IMR-90 (cell line): ENCODE data around the gene RPE. TPM values are rescaled to one million over a fixed set of nuclear protein-coding genes. Genes with fewer than 3 reads are reported as not detected.

Experiments used
- ATAC-seq: fragments of 200-7000 bp; cut with Tn5 transposase; 2 replicates; pipeline ENCODE4 v1.9.1; 2020; ENCODE audit warnings: low read depth, mild to moderate bottlenecking, moderate library complexity
- BruUV-seq: library from RNA; stranded (reverse); fragments of 400-500 nt; replicated peaks from 2 replicates; lab custom pipeline; 2021; lab: Mats Ljungman, UMichigan
- CTCF ChIA-PET: fragments of 300-600 bp; formaldehyde crosslinking; extraction: SDS; loops from one replicate; lab custom pipeline; 2021; ENCODE audit warnings: antibody characterized with exemption; lab: Yijun Ruan, JAX
- POLR2A ChIA-PET: fragments of 300-600 bp; sonication (Branson Sonifier 250); formaldehyde crosslinking; loops from one replicate; lab custom pipeline; 2022; ENCODE audit warnings: antibody characterized with exemption; ENCODE audit not compliant: unreplicated experiment; lab: Charles Lee
- DNase-seq: peaks from one replicate; pipeline ENCODE4 v3.0.0; 2013
- H2AFZ ChIP-seq: replicated peaks from 2 replicates; pipeline ENCODE3; 2013; ENCODE audit warnings: low read length, mild to moderate bottlenecking; ENCODE audit not compliant: poor library complexity
- H2AK5ac ChIP-seq: 2 replicates; pipeline ENCODE4 v1.6.1; 2013; ENCODE audit warnings: low read depth, low read length, inconsistent platforms
- H2AK9ac ChIP-seq: replicated peaks from 2 replicates; pipeline ENCODE3; 2013; ENCODE audit warnings: mild to moderate bottlenecking, low read depth, low read length, moderate library complexity; ENCODE audit not compliant: poor library complexity
- H2BK120ac ChIP-seq: 2 replicates; pipeline ENCODE4 v1.6.1; 2013; ENCODE audit warnings: low read depth, low read length, inconsistent platforms
- H2BK15ac ChIP-seq: 3 replicates; pipeline ENCODE4 v1.6.1; 2013; ENCODE audit warnings: low read depth, low read length, inconsistent platforms
- H2BK20ac ChIP-seq: 2 replicates; pipeline ENCODE4 v1.6.1; 2013; ENCODE audit warnings: low read depth, mild to moderate bottlenecking, inconsistent platforms, low read length, moderate library complexity
- H2BK5ac ChIP-seq: 2 replicates; pipeline ENCODE4 v1.6.1; 2013; ENCODE audit warnings: mild to moderate bottlenecking, low read depth, low read length, inconsistent platforms; ENCODE audit not compliant: poor library complexity, severe bottlenecking
- H3K14ac ChIP-seq: replicated peaks from 2 replicates; pipeline ENCODE4 v1.6.1; 2013; ENCODE audit warnings: low read depth, low read length, inconsistent platforms
- H3K18ac ChIP-seq: 2 replicates; pipeline ENCODE4 v1.6.1; 2013; ENCODE audit warnings: low read depth, low read length, control low read depth
- H3K23ac ChIP-seq: 2 replicates; pipeline ENCODE4 v1.6.1; 2013; ENCODE audit warnings: low read depth, low read length, inconsistent platforms
- H3K27ac ChIP-seq: 2 replicates; pipeline ENCODE4 v1.5.1; 2013; ENCODE audit warnings: mild to moderate bottlenecking, control low read depth, low read length; ENCODE audit not compliant: insufficient read depth
- H3K27me3 ChIP-seq: 2 replicates; pipeline ENCODE4 v1.6.1; 2013; ENCODE audit warnings: low read length; ENCODE audit not compliant: control insufficient read depth, insufficient read depth
- H3K36me3 ChIP-seq: 2 replicates; pipeline ENCODE4 v1.6.1; 2013; ENCODE audit warnings: low read length, mixed read lengths; ENCODE audit not compliant: control insufficient read depth, insufficient read depth
- H3K4ac ChIP-seq: 2 replicates; pipeline ENCODE4 v1.6.1; 2013; ENCODE audit warnings: low read depth, low read length, inconsistent platforms
- H3K4me1 ChIP-seq: 2 replicates; pipeline ENCODE4 v1.6.1; 2013; ENCODE audit warnings: low read length, mixed read lengths; ENCODE audit not compliant: control insufficient read depth, insufficient read depth
- H3K4me2 ChIP-seq: 2 replicates; pipeline ENCODE4 v1.6.1; 2013; ENCODE audit warnings: low read depth, mild to moderate bottlenecking, control low read depth, low read length, moderate library complexity
- H3K4me3 ChIP-seq: 2 replicates; pipeline ENCODE4 v1.5.1; 2013; ENCODE audit warnings: low read depth, mild to moderate bottlenecking, control low read depth, low read length, moderate library complexity; ENCODE audit not compliant: insufficient read depth
- H3K56ac ChIP-seq: 2 replicates; pipeline ENCODE4 v1.6.1; 2013; ENCODE audit warnings: low read length, inconsistent platforms; ENCODE audit not compliant: insufficient read depth; ENCODE audit errors: extremely low read depth
- H3K79me1 ChIP-seq, 2 experiments: 2 replicates each; pipeline ENCODE4 v1.6.1; 2013; ENCODE audit warnings: low read length in 2 of 2, inconsistent platforms in 1 of 2, low read depth in 1 of 2
- H3K9ac ChIP-seq: 2 replicates; pipeline ENCODE4 v1.6.1; 2013; ENCODE audit warnings: low read depth, low read length, control low read depth
- H3K9me1 ChIP-seq: 2 replicates; pipeline ENCODE4 v1.6.1; 2013; ENCODE audit warnings: low read length, inconsistent platforms; ENCODE audit not compliant: insufficient read depth
- H3K9me3 ChIP-seq: 2 replicates; pipeline ENCODE4 v1.6.1; 2013; ENCODE audit warnings: low read length; ENCODE audit not compliant: control insufficient read depth, insufficient read depth
- H4K20me1 ChIP-seq: 2 replicates; pipeline ENCODE4 v1.6.1; 2013; ENCODE audit warnings: low read length, inconsistent platforms; ENCODE audit not compliant: insufficient read depth
- H4K5ac ChIP-seq: 2 replicates; pipeline ENCODE4 v1.6.1; 2013; ENCODE audit warnings: mild to moderate bottlenecking, low read depth, low read length, control low read depth
- H4K8ac ChIP-seq, 2 experiments: 2 replicates each; pipeline ENCODE4 v1.6.1; 2013; ENCODE audit warnings: low read depth in 2 of 2, low read length in 2 of 2, control low read depth in 1 of 2, inconsistent platforms in 1 of 2
- H4K91ac ChIP-seq: 2 replicates; pipeline ENCODE4 v1.6.1; 2013; ENCODE audit warnings: low read depth, low read length, inconsistent platforms; ENCODE audit not compliant: insufficient read depth
- BHLHE40 ChIP-seq: fragments of 150-350 bp; IDR thresholded peaks from 2 replicates; pipeline ENCODE4 v1.6.1; 2016; ENCODE audit warnings: mild to moderate bottlenecking, low read depth, low read length
- CEBPB ChIP-seq: IDR thresholded peaks from 2 replicates; pipeline ENCODE4 v1.6.1; 2012; ENCODE audit warnings: low read depth, low read length, improper control_type of control experiment
- CHD1 ChIP-seq: IDR thresholded peaks from 2 replicates; pipeline ENCODE4 v1.6.1; 2012; ENCODE audit warnings: low read depth, low read length, improper control_type of control experiment
- MAZ ChIP-seq: IDR thresholded peaks from 2 replicates; pipeline ENCODE4 v1.6.1; 2012; ENCODE audit warnings: low read depth, mild to moderate bottlenecking, low read length, improper control_type of control experiment, moderate library complexity, borderline replicate concordance
- MXI1 ChIP-seq: IDR thresholded peaks from 2 replicates; pipeline ENCODE4 v1.6.1; 2012; ENCODE audit warnings: low read depth, mild to moderate bottlenecking, low read length, moderate library complexity, borderline replicate concordance
- NFE2L2 ChIP-seq: fragments of 150-350 bp; IDR thresholded peaks from 2 replicates; pipeline ENCODE4 v1.6.1; 2016; ENCODE audit warnings: low read depth, mild to moderate bottlenecking, low read length
- POLR2A ChIP-seq: IDR thresholded peaks from 2 replicates; pipeline ENCODE4 v1.6.1; 2012; ENCODE audit warnings: mild to moderate bottlenecking, low read depth, low read length
- RAD21 ChIP-seq: IDR thresholded peaks from 2 replicates; pipeline ENCODE4 v1.6.1; 2012; ENCODE audit warnings: low read length, improper control_type of control experiment
- RCOR1 ChIP-seq: IDR thresholded peaks from 2 replicates; pipeline ENCODE4 v1.6.1; 2012; ENCODE audit warnings: mild to moderate bottlenecking, low read length, improper control_type of control experiment; ENCODE audit not compliant: insufficient replicate concordance
- RFX5 ChIP-seq: IDR thresholded peaks from 2 replicates; pipeline ENCODE4 v1.8.0; 2012; ENCODE audit warnings: low read depth, mild to moderate bottlenecking, low read length, moderate library complexity
- SMC3 ChIP-seq: fragments of 150-350 bp; IDR thresholded peaks from 2 replicates; pipeline ENCODE4 v1.6.1; 2016; ENCODE audit warnings: low read depth, mild to moderate bottlenecking, antibody characterized with exemption, low read length, moderate library complexity
- WGBS, 2 experiments: methylation state at CpG; one replicate each; pipeline versions ENCODE4 v1.1.5 to v1.1.7; 2013; ENCODE audit warnings: missing lambda C conversion rate in 2 of 2; ENCODE audit not compliant: insufficient read length in 1 of 2; ENCODE audit errors: extremely low coverage in 2 of 2; 5-methylcytosine and 5-hydroxymethylcytosine counted together
- dilution Hi-C: fragments of 300-500 bp; cut with HindIII; formaldehyde crosslinking; loops from one replicate; pipeline ENCODE4 v1.14.3; 2018; ENCODE audit warnings: low sequenced_read_pairs; ENCODE audit not compliant: unreplicated experiment
- in situ Hi-C: fragments of 300-500 bp; cut with MboI; formaldehyde crosslinking; loops from 3 replicates; pipeline ENCODE4 v1.14.3; 2019; ENCODE audit warnings: low sequenced_read_pairs, inconsistent platforms, mixed read lengths
- intact Hi-C: fragments of 100-400 bp; cut with micrococcal nuclease; formaldehyde crosslinking; loops from 2 replicates; pipeline ENCODE4 v1.10.0; 2022
- polyA plus RNA-seq, 3 experiments: library from polyadenylated mRNA; depleted of rRNA; stranded (reverse); fragments of >200 nt; gene quantifications; 2 replicates each; pipeline ENCODE4 v1.2.3, GENCODE V29; 2012; ENCODE audit warnings: low replicate concordance in 1 of 3
- total RNA-seq: library from RNA; depleted of rRNA; stranded (reverse); fragments of >200 nt; gene quantifications from 2 replicates; pipeline ENCODE4 v1.2.3, GENCODE V29; 2012
- TF ChIP-seq, protein P1 (sequence below): fragments of 150-350 bp; IDR thresholded peaks from 2 replicates; pipeline ENCODE4 v1.6.1; 2017; ENCODE audit warnings: mild to moderate bottlenecking, antibody characterized with exemption, low read length, low read depth
- TF ChIP-seq, protein P2 (sequence below): fragments of 150-350 bp; IDR thresholded peaks from 2 replicates; pipeline ENCODE4 v1.6.1; 2016; ENCODE audit warnings: low read depth, mild to moderate bottlenecking, low read length, moderate library complexity, borderline replicate concordance
- TF ChIP-seq, protein P3 (sequence below): conservative IDR thresholded peaks from 2 replicates; pipeline ENCODE4 v1.5.1; 2012; ENCODE audit warnings: mild to moderate bottlenecking, low read depth, low read length, improper control_type of control experiment

The RPE gene
- total and polyA plus RNA-seq, 2 of the 4 experiments (the other 2 are of a cell fraction) = 66.7 to 339 TPM

DNA sequence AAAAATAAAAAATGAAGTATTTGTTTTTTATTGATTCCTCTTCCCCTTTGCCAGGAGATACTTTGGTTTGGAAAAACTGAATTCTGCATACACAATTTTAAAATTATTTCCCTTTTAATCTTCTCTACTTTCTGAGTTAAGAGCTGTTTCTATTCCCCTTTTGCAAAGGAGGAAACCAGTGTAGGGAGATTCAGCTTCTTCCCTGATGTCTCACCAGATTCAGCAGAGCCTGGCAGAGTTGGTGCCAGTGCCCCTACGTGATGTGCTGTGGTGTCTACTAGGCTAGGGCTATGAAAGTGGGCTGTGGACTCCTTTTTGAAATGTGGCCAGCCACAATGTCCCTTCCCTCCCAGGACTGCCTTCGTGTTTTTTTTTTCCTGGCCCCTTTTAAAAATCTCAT is 2.4 kb downstream of the RPE start:
- dilution Hi-C loops (no loop called here), in situ Hi-C loops (no loop called here), intact Hi-C loops (no loop called here)
- no peak overlapping the region for H3K4ac ChIP-seq
- ATAC-seq (no peak), DNase-seq (no peak)
- no peak for TF ChIP-seq CEBPB
- TF ChIP-seq, protein P1, sequence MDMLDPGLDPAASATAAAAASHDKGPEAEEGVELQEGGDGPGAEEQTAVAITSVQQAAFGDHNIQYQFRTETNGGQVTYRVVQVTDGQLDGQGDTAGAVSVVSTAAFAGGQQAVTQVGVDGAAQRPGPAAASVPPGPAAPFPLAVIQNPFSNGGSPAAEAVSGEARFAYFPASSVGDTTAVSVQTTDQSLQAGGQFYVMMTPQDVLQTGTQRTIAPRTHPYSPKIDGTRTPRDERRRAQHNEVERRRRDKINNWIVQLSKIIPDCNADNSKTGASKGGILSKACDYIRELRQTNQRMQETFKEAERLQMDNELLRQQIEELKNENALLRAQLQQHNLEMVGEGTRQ = no peak
- no peak for TF ChIP-seq SMC3
- TF ChIP-seq, protein P2, sequence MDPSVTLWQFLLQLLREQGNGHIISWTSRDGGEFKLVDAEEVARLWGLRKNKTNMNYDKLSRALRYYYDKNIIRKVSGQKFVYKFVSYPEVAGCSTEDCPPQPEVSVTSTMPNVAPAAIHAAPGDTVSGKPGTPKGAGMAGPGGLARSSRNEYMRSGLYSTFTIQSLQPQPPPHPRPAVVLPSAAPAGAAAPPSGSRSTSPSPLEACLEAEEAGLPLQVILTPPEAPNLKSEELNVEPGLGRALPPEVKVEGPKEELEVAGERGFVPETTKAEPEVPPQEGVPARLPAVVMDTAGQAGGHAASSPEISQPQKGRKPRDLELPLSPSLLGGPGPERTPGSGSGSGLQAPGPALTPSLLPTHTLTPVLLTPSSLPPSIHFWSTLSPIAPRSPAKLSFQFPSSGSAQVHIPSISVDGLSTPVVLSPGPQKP = no peak
- TF ChIP-seq CHD1 = no peak
- no peak for TF ChIP-seq NFE2L2
- no peak for TF ChIP-seq MXI1
- TF ChIP-seq, protein P3, sequence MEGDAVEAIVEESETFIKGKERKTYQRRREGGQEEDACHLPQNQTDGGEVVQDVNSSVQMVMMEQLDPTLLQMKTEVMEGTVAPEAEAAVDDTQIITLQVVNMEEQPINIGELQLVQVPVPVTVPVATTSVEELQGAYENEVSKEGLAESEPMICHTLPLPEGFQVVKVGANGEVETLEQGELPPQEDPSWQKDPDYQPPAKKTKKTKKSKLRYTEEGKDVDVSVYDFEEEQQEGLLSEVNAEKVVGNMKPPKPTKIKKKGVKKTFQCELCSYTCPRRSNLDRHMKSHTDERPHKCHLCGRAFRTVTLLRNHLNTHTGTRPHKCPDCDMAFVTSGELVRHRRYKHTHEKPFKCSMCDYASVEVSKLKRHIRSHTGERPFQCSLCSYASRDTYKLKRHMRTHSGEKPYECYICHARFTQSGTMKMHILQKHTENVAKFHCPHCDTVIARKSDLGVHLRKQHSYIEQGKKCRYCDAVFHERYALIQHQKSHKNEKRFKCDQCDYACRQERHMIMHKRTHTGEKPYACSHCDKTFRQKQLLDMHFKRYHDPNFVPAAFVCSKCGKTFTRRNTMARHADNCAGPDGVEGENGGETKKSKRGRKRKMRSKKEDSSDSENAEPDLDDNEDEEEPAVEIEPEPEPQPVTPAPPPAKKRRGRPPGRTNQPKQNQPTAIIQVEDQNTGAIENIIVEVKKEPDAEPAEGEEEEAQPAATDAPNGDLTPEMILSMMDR = no peak
- no peak for TF ChIP-seq POLR2A
- TF ChIP-seq RFX5 = no peak
- no peak for TF ChIP-seq MAZ
- no peak for TF ChIP-seq RAD21
- TF ChIP-seq RCOR1 = no peak
- no peak for TF ChIP-seq BHLHE40
- H3K9me3 ChIP-seq = no peaks in the 10 kb centered on the region
- H3K56ac ChIP-seq = no peak overlapping the region
- H2BK20ac ChIP-seq = no peak overlapping the region
- no peaks in the 10 kb centered on the region for H3K9me1 ChIP-seq
- H3K9ac ChIP-seq = no peak overlapping the region
- H2AK5ac ChIP-seq = no peak overlapping the region
- H4K5ac ChIP-seq = no peak overlapping the region
- no TSS peak for BruUV-seq
- H3K4me1 ChIP-seq = peaks cover 5% of the 10 kb centered on the region
- no peak overlapping the region for H3K23ac ChIP-seq
- WGBS, 2 experiments = no CpG with 5 or more reads among the region's 2 CpGs
- H3K79me1 ChIP-seq = peaks cover 5 to 27% of the 10 kb centered on the region in 2 experiments; a peak in 3 of 4 replicates
- no peak overlapping the region for H4K8ac ChIP-seq
- H2BK15ac ChIP-seq = no peak overlapping the region
- CTCF ChIA-PET = no interaction called here
- POLR2A ChIA-PET = no interaction called here
- H2BK120ac ChIP-seq = no peak overlapping the region
- no peak overlapping the region for H3K4me3 ChIP-seq
- H3K14ac ChIP-seq = no peak overlapping the region
- no peak overlapping the region for H2BK5ac ChIP-seq
- no peak overlapping the region for H3K27ac ChIP-seq
- H2AFZ ChIP-seq = no peak overlapping the region
- no peak overlapping the region for H2AK9ac ChIP-seq
- peaks cover 9% of the 10 kb centered on the region for H3K36me3 ChIP-seq
- no peak overlapping the region for H3K18ac ChIP-seq
- no peak overlapping the region for H4K91ac ChIP-seq
- H3K27me3 ChIP-seq = no peaks in the 10 kb centered on the region
- H3K4me2 ChIP-seq = no peak overlapping the region
- H4K20me1 ChIP-seq = peaks cover 3% of the 10 kb centered on the region; the same call in 1 of the 2 replicates
